ENCODE measurements around the gene C1R. TPM values are rescaled to one million over a fixed set of nuclear protein-coding genes. Genes with fewer than 3 reads are reported as not detected.

The C1R gene
- 2.1 and 2.5 TPM in 2 replicates for total RNA-seq

DNA sequence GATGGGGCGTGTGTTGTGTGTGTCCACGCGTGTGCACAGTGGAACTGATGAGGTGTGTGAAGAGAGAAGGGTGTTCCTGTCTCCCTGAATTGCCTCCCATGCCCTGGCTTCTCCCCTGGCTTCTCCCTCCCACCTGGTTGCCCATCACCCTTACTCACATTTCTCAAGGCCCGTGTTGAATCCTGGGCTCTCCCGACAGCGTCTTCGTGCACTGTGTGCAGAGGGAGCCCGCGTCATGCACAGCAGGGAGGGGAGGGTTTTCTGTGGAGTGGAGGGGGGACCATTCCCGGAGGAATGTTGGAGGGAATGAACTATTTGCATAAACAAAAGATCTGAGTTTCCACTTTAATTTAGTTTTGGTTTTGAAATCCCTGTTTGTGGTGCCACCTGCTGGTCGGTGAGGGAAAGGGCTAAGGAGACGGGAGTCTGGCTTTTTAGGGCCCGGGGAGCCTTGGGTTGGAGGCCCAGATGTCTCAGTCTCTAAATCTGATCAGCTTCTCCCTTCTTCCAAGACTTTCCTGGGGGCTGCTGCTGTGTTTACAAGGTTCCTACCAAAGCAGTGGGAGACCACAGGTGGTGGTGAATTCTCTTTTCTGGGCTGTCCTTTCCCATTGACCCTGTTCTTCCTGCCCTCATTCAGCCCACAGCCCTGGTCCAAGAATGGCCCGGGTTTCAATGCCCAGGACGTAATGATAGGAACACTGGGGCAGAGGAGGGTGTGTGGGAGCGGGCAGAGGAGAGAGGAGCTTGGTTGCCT is at the start of gene C1R:
C1R (minus strand) TSS at position 217 of the 757 bp plus-strand sequence; CDS start at position 160, 57 bp downstream.
- no peak for DNase-seq (ENCODE audit: low read depth)
- TF ChIP-seq, protein P1, sequence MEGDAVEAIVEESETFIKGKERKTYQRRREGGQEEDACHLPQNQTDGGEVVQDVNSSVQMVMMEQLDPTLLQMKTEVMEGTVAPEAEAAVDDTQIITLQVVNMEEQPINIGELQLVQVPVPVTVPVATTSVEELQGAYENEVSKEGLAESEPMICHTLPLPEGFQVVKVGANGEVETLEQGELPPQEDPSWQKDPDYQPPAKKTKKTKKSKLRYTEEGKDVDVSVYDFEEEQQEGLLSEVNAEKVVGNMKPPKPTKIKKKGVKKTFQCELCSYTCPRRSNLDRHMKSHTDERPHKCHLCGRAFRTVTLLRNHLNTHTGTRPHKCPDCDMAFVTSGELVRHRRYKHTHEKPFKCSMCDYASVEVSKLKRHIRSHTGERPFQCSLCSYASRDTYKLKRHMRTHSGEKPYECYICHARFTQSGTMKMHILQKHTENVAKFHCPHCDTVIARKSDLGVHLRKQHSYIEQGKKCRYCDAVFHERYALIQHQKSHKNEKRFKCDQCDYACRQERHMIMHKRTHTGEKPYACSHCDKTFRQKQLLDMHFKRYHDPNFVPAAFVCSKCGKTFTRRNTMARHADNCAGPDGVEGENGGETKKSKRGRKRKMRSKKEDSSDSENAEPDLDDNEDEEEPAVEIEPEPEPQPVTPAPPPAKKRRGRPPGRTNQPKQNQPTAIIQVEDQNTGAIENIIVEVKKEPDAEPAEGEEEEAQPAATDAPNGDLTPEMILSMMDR (conservative IDR thresholded peaks at IDR 0.05; ENCODE audit: low read depth, low read length): peak; percentile 95
- H3K4me3 ChIP-seq (ENCODE audit: low read depth, low read length): peak within 1 kb of the TSS; percentile 64

DNA sequence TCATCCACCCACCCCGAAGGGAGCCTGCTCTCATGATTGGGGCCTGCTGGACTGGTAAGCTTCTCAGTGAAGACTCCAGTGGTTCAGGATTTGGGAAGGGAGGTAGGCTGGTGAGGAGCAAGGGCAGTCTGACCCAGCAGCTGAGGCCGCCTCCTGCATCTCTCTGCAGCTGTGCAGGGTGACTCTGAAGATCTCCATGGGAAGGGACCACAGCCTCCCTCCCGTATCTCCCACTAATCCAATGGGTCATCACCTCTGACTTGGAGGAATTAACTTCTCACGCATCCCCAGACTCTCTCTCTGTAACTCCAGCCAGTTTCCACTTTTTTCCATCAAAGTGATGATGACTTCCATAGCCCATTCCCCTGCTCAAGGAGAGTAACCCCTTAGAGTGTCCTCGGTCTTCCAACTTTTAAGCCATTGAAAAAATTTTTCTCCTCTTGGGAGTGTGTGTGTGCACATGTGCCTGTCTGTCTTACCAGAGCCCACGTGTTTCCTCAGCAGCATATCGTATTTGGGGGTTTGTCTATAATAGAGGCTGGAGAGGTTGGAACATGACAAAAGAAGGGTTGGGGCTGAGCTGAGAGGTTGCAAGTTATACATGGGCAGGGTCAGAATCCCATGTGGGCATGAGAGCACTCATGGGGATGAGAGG is 49.2 kb upstream of the C1R start:
- H3K4me3 ChIP-seq (ENCODE audit: low read depth, low read length): no peak overlapping the region
- no peak for DNase-seq (ENCODE audit: low read depth)
- TF ChIP-seq, protein P1 (conservative IDR thresholded peaks at IDR 0.05; ENCODE audit: low read depth, low read length): no peak

DNA sequence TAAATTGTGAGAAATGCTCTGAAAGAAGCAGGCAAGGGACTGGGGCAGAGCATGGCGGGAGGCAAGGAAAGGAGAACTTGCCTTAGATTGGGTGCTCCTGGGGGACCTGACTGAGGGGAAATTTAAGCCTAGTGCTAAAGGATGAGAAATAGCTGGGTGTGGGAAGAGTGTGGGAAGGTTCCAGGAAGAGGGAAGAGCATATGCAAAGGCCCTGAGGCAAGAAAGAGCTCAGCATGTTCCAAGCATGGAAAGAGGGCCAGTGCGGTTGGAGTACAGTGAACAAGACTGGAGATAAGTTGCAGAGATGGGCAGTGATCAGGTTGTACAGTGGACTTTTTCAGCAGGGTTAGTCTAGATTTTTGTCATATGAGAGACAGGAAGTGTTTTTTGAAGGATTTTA is 47.0 kb upstream of the C1R start:
- H3K4me3 ChIP-seq (ENCODE audit: low read depth, low read length): no peak overlapping the region
- TF ChIP-seq, protein P1 (conservative IDR thresholded peaks at IDR 0.05; ENCODE audit: low read depth, low read length): no peak
- no peak for DNase-seq (ENCODE audit: low read depth)

DNA sequence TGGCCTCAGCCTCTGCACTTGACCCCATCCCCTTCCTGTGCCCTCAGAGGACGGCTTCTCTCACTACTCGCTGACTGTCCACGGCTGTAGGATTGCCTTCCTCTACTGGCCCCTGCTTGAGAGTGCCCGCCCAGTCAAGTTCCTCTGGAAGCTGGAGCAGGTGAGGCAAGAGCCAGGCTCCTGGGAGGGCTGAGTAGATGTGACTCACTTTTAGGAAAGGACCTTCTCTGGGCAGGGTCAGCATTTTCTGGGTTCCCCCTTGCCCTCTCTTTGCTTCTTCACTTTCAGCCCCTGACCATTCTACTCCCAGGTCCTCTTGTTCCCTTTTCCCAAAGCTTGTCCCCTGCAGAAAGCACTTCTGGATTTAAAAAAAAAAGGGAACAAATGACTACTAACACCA is 45.7 kb upstream of the C1R start:
- TF ChIP-seq, protein P1 (conservative IDR thresholded peaks at IDR 0.05; ENCODE audit: low read depth, low read length): no peak
- H3K4me3 ChIP-seq (ENCODE audit: low read depth, low read length): no peak overlapping the region
- DNase-seq (ENCODE audit: low read depth): no peak

DNA sequence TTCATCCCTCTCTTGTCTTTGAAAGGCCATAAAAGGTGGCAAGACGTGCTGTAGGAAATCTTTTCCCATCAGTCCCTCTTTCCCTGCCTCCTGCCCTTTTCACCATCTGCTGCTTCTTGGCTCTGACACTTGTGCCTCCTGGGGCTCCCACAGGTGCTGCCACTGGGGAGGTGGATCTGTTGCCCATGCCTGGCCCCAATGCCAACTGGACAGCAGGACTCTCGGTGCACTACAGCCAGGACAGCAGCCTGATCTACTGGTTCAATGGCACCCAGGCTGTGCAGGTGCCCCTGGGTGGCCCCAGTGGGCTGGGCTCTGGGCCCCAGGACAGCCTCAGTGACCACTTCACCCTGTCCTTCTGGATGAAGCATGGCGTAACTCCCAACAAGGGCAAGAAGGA is 44.4 kb upstream of the C1R start:
- DNase-seq (ENCODE audit: low read depth): no peak
- H3K4me3 ChIP-seq (ENCODE audit: low read depth, low read length): no peak overlapping the region
- TF ChIP-seq, protein P1 (conservative IDR thresholded peaks at IDR 0.05; ENCODE audit: low read depth, low read length): no peak

DNA sequence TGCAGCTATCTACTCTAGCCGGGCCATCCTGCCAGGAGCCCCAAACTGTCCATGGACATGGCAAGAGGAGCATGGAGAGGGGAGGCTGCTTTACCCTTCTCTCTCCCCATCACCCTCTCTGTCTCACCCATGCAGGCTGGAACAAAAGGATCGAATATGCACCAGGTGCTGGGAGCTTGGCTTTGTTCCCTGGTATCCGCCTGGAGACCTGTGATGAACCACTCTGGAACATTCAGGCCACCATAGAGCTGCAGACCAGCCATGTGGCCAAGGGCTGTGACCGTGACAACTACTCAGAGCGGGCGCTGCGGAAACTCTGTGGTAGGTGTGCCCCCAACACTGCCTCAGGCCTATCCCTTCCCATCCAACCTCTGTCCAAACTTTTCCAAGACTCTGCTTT is 43.8 kb upstream of the C1R start:
- TF ChIP-seq, protein P1 (conservative IDR thresholded peaks at IDR 0.05; ENCODE audit: low read depth, low read length): no peak
- no peak overlapping the region for H3K4me3 ChIP-seq (ENCODE audit: low read depth, low read length)
- DNase-seq (ENCODE audit: low read depth): no peak
